SIG-M5 (cell line): Measurements from ENCODE around the gene COTL1.

Source experiments
- DNase-seq: peaks from one replicate; lab custom pipeline; 2025; lab: John Stamatoyannopoulos, UW

COTL1 gene

GRCh38 chr16:84617791-84618580, at the start of gene COTL1:
Gene COTL1, minus strand, starts transcription at chr16:84618078. Its CDS starts 164 bp downstream, at chr16:84617914.
- peak; percentile 39 for DNase-seq

DNA sequence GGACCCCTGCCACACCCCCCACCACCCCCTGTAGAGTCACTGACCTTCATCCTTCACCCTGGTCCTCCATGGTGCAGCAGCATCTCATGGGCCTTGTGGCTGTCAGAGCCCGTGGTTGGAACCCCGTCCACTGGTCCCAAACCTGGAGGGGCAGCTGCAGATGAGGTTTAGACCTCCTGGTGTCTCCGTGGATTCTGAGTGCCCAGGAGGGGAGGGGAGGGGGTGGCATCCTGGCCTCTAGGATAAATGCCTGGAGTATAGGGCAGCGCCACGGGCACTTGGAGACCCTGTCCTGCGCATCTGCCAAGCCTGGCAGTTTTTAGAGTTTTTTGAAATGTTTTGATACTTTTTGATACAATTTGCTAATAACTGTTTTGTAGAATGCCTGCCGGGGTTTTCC, 48.0 kb upstream of the COTL1 start:
- no peak for DNase-seq

- DNase-seq: no peak
Observed at GRCh38 chr16:84665359-84665758, 47.5 kb upstream of the COTL1 start.

DNA sequence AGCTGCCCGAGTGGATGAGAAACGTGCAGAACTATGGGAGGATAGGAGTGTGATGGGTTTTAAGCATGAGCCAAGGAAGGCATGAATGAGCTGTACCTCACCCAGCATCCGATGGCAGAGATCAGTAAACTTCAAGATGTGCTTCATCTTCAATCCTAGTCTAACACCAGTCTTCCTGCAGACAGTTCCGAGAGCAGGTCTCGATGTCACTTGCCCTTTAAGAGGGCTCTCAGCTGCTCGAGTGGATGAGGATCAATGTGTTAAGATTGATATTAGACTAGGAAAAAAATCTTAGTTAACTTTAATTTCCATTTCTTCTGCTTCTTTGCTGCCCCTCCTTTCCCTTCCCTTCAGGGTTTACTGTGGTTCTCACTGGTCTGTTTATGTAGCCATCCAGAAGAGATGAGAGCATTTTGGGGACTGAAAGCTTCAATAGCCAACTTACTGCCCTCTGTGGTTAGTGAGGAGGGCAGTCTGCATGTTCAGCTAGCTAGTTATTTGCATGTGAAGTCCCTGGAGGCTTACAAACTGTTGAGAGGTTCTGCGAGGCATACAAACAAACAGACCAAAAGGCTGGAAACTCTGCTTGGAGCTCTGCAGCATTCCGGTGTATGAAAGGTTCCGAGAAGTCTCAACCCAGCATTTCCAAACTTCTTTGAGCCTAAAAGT, 45.7 kb upstream of the COTL1 start:
- no peak for DNase-seq

DNA sequence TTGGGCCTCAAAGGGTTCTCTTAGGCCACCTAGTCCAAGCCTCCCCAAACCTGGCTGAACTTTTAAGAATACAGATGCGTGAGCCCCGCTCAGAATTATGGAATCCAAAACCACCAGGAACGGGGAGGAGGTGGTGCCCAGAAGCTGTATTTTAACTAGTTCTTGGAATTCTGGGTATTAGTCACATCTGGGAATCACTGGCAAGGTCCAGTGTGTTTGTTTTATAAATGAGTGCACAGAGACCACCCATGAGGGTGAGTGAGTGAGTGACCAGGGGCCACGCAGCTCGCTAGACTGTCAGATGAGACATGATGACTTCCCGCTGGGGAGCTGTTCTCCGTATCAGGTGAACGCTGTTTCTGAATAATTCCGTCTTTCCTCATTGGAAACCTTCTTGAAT, 44.6 kb upstream of the COTL1 start:
- DNase-seq: no peak

DNA sequence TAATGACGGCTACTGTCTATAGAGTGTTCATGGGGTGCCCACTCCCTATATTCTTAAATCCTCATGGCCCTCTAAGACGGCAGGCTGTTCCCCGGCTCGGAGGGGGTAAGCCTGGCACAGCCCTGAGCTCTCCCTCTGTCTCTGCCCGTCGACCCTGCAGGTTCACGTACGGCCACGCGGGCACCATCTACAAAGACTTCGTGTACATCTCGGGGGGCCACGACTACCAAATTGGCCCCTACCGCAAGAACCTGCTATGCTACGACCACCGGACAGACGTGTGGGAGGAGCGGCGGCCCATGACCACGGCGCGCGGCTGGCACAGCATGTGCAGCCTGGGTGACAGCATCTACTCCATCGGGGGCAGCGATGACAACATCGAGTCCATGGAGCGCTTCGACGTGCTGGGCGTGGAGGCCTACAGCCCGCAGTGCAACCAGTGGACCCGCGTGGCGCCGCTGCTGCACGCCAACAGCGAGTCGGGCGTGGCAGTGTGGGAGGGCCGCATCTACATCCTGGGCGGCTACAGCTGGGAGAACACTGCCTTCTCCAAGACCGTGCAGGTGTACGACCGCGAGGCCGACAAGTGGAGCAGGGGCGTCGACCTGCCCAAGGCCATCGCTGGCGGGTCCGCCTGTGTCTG, 43.7 kb upstream of the COTL1 start:
- DNase-seq: no peak

DNA sequence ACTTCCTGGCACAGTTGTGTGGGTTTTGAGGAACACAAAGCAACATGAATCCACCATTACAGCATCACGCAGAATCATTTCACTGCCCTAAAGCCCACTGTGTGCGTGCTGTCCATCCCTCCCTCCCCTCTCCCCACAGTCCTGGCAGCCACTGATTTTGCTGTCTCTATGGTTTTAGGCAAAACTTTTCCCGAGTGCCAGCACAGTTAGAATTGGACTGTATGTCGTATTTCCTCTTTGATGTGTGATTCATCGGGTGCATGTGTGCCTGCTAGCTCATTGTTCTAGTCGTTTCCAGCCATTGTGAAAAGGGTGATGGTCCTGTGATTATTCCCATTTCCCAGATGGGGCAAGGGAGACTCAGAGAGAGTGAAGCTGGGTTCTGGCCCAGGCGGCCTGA, 43.1 kb upstream of the COTL1 start:
- no peak for DNase-seq

DNA sequence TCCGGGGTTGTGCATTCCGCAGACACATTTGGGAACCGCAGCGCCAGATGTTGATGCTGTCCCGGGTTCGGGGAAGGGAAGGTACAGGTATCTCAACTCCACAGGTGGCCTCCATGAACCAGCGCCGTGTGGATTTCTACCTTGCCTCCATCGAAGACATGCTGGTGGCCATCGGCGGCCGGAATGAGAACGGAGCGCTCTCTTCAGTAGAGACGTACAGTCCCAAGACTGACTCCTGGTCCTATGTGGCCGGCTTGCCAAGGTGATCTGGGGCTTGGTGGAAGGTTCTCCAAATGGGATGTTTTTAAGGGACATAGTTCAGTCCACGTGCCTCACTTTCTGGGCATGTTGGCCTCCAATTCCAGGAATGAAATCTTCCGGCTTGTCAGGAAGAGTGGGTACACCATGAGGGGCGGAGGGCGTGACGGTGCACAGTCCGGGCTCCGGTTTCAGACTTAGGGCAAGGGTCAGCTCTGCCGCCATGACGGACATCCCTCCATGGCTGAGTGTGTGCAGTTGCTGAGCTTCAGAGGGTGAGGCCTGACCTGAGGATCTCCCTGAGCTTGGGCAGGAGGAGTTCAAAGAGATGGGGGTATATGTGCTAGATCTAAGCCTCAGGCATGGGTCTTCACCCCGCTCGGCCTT, 41.9 kb upstream of the COTL1 start:
- no peak for DNase-seq

- no peak for DNase-seq
Observed at GRCh38 chr16:84658690-84659089, 40.8 kb upstream of the COTL1 start.

GRCh38 chr16:84657229-84657837, 39.5 kb upstream of the COTL1 start:
- DNase-seq: no peak

GRCh38 chr16:84656649-84657048, 38.8 kb upstream of the COTL1 start:
- no peak for DNase-seq

DNA sequence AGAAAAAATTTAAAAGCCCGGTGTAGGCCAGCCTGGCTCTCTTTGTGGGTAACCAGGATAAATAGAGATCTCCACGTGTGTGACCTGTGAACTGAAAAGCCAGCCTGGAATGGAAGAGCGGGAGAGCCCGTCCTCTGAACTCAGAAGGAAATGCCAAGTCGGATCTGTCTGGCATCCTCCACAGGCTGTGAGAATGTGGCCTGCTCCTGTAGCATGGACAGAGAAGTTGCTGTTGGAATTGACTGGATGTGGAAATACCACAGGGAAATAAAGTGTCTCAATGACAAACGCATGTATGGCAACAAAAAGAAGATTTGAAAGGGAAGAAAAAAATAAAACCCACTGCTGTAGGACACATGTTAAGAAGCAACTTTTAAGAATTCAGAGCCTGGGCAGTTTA, 37.1 kb upstream of the COTL1 start:
- no peak for DNase-seq

DNA sequence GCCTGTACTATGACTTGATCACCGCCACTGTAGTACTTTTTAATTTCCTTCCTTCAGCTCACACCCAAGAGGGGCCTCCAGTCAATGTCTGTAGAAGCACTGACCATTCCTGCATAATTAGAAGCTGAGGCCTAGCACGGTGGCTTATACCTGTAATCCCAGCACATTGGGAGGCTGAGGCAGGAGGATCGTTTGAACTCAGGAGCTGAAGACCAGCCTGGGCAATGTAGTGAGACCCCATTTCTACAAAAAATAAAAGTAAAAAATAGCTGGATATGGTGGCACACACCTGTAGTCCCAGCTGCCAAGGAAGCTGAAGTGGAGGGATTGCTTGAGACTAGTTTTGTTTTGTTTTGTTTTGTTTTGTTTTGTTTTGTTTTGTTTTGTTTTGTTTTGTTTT, 36.4 kb upstream of the COTL1 start:
- DNase-seq: no peak

GRCh38 chr16:84652566-84652965, 34.7 kb upstream of the COTL1 start:
- DNase-seq: no peak

DNA sequence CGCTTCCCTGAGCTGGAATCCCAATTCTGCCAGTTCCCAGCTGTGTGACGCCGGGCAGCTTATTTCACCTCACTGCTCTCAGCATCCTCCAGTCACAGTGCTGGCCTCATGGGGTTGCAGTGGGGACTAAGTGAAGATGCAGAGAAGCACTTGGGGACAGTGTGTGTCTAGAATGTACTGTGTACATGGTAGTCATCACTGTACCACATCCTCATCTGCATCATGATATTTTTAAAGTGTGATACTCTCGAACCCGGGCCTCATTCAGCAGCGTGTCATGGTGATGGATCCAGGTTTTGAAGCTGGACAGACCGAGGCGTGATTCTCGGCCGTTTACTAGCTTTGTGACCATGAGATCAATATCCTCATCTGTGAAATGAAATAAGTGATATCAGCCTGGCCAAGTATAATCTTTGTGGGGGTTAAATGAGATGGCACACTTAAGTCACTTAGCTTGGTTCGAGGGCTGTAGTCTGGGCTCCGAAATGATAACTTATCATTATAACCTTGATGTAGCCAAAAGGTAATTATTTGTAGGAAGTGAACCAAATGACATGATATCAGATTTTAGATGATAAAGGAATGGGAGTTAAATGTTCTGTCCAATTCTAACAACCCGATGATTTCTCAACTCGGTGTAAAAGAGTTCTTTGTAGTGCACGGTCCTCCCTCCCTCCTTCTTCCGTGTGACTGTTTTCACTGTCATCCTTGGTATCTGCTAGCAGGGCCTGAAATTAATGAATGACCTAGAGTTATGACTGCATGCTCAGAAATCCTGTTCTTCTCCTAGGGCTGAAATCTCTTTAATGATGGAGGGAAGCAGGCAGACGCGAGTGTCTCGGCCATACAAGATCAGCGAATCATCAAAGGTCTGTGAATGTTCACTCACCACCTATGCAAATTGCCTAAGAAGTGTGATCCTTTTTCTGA, 32.4 kb upstream of the COTL1 start:
- DNase-seq: no peak

- no peak for DNase-seq
Observed at GRCh38 chr16:84649511-84649861, 31.6 kb upstream of the COTL1 start.

GRCh38 chr16:84648595-84649510, 31.0 kb upstream of the COTL1 start:
- no peak for DNase-seq

GRCh38 chr16:84647828-84648594, 30.1 kb upstream of the COTL1 start, which contains the start of gene KLHL36:
Gene KLHL36, plus strand, starts transcription at chr16:84648511. Its CDS starts 2,357 bp downstream, at chr16:84650868.
- DNase-seq: no peak

GRCh38 chr16:84643674-84644073, 25.8 kb upstream of the COTL1 start:
- no peak for DNase-seq
